Non-pigmented ciliary epithelial cell (primary cell): ENCODE data around the gene KCNMA1.

Experiments used
- DNase-seq: peaks from one replicate; pipeline ENCODE4 v3.0.0-alpha.2; 2010; ENCODE audit warnings: low read depth

KCNMA1 gene

GRCh38 chr10:77016278-77016815 lies 621.3 kb downstream of the KCNMA1 start:
- DNase-seq: no peak

DNA sequence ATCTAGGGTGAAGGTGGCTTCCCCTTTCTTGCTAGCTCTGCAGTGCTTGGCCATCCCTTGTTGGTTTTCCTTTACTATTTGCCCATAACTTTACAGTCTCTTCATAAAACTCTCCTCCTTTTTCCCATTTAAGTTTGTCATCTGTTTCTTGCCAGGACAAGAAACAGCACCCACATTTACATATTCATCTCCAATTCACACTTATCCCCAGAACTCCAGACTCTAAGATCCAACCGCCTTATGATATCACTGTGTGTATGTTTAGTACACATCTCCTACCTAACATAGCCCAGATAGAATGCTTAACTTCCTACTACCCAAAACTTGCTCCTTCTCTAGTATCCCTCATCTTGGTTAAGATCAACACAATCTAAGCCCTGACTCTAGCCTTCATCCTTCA lies 622.2 kb downstream of the KCNMA1 start:
- no peak for DNase-seq

GRCh38 chr10:77012812-77013500 lies 624.7 kb downstream of the KCNMA1 start:
- DNase-seq: no peak

DNA sequence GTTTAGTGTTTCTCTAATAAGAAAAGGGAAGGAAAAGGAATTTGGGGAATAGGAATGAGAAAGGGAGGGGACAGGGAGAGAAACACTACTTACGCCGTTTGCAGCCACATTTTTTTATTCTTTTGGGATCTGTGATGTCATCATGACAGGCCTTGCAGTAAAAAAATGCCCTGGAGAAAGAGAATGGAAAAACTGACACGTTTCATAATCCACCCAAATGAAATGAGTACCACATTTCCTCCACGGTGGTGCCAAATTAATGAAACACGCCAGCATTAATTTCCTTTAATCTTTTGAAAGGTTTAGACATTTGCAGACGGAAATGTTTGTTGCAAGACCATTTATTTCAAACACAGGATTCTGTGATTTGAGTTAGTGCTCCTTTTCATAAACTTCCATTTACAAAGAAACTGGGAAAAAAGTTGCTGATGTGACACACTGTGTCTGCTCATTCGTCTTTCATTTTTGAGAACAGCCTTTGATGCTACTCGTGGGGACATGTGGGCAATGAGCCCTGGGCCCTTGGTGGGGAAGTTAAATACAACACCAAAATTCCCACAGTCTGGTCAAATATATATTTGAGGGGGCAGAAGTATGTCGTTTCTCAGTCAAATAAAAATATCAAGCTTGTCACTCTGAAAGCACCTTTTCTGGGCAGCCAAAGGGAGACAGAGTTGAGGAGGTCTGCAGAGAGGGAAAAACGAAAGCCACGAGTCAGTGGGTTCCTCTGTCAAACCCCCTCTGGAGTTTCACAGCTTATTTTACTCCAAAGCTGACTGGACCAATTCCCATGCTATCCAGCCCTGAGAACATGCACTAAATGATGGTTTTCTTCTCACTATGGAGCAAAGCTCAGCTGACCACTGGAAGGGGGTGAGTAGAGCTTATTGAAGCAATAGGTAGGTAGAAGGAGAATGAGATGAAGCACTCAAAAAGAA lies 625.5 kb downstream of the KCNMA1 start:
- no peak for DNase-seq

- DNase-seq: no peak
Measured at GRCh38 chr10:77010430-77010829, 627.2 kb downstream of the KCNMA1 start.

DNA sequence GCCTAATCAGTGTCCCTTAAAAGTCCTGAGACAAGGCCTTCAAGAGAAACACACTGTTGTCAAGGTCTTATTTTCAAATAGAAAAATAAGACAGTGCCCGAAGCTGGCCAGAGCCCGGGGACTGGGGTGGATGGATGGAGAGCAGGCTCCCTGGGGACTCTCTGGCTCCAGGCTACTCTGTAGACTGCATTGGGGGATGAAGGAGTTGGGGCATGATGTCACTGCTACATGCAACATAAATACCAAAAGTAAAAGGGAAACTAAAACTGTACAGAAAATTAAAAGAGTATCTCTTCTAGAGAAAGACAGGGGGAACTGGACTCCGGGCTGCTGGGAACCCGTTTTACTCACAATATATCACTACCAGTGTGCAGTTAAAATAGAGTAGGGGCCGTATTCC lies 629.8 kb downstream of the KCNMA1 start:
- DNase-seq: no peak

DNA sequence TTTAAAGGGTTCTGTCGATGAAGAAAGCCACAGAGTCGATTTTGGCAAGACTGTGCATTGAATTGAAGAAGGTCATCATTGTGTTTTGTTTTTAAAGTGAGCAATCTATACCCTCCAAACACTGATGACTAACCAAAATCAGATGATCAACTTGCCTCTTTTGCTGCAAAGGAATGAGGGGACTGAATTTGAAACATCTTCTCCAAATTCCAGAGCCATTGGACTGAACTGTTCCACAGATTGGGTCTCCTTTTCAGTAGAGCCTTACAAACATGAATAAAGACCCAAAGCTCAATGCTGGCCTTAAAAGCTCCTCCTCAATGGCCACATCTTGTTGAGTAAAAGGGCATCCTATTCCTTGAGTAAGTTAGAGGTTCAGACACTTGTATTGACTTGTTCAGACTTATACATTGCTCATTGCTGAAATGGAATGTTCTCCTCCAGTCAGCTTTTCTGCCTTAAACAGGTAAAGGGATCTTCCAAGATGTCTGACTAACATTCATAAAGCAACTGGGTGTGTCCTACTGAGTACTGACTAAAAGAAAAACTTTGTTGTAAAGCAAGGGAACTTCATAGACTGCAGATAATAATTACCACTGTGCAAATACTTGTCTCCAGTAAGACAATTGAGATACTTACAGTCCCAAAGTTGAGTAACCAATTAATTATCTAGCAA lies 630.6 kb downstream of the KCNMA1 start:
- DNase-seq: no peak

GRCh38 chr10:77005871-77006270 lies 631.7 kb downstream of the KCNMA1 start:
- no peak for DNase-seq

- DNase-seq: peak; percentile 17
Measured at GRCh38 chr10:77004917-77005564, 632.6 kb downstream of the KCNMA1 start.

GRCh38 chr10:77002872-77003271 lies 634.7 kb downstream of the KCNMA1 start:
- no peak for DNase-seq

GRCh38 chr10:77001206-77001605 lies 636.4 kb downstream of the KCNMA1 start:
- DNase-seq: no peak

DNA sequence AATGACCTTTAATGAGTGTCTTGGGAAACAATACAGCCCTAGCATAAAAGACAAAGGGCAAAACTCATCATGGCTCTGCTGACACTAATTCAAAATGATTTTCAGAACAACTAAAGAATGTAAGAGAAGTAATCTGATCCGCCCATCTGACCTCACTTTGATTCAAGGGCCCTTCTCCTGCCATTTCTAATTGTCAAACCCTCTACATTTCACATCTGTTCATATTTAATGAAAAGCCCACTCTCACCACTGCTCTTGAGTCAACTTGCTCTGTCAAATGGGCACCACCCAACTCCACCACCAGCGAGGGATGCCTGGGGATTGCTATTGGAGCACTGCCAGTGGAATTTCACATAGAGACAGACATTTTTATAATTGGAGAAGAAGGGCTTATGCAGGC lies 639.2 kb downstream of the KCNMA1 start:
- no peak for DNase-seq

- no peak for DNase-seq
Measured at GRCh38 chr10:76997631-76998030, 640.0 kb downstream of the KCNMA1 start.

DNA sequence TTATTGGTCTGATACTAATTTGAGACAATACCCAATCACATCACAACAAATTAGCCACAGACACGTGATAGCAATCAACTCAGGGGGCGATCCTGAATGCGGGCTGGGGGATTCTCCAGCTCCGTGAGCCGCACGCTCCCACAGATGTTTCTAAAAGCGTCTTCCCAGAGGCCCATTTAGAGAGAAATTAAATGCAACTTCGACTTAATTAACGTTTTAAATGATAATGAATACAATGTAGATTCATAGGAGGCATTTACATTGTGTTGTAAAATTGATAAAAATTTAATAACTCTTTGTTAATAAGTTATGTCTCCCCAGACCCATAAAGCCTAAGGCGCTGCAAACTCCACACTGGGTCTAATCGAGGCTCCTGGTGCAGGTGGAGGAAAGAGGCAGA lies 642.6 kb downstream of the KCNMA1 start:
- DNase-seq: no peak

- DNase-seq: no peak
Measured at GRCh38 chr10:76993213-76993612, 644.4 kb downstream of the KCNMA1 start.

DNA sequence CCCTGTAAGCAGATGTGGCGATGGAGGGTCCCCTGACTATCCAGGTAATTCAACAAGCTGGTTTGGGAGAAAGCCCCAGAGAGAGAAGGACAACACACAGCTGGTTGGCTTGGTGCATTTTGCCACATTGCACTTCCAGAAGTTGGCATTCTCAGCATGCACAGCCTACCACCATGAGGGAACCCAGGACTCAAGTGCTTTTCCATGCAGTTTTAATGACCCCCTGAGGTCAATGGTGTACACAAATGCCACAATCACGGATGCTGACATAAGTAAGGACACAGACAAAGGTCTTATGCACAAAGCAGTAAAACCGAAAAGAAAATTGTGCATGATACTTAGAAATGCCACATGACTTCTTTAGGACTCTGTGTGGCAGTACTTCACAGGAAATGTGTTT lies 645.1 kb downstream of the KCNMA1 start:
- no peak for DNase-seq

GRCh38 chr10:76991621-76992020 lies 646.0 kb downstream of the KCNMA1 start:
- no peak for DNase-seq

DNA sequence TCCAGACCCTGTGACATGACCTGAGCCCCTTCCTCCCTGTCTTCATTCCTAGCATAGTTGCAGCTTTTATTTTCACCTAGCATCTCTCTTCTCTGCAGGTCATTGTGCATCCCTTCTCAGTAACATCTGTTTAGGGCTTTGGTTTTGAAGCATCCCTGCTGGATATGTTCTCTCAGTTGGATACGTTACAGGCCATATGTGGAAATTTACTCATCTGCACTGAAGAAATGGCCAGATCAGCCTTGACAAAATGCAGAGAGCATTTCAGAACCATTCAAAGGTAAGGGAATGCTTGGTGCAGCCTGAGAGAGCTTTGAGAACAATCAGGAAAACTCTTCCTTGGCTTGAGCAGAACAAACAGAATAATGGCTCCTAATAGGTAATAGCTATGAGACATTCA lies 647.0 kb downstream of the KCNMA1 start:
- DNase-seq: no peak

GRCh38 chr10:76984559-76985443 lies 652.8 kb downstream of the KCNMA1 start:
- DNase-seq: peak; percentile 30

- DNase-seq: no peak
Measured at GRCh38 chr10:76983624-76984023, 654.0 kb downstream of the KCNMA1 start.

DNA sequence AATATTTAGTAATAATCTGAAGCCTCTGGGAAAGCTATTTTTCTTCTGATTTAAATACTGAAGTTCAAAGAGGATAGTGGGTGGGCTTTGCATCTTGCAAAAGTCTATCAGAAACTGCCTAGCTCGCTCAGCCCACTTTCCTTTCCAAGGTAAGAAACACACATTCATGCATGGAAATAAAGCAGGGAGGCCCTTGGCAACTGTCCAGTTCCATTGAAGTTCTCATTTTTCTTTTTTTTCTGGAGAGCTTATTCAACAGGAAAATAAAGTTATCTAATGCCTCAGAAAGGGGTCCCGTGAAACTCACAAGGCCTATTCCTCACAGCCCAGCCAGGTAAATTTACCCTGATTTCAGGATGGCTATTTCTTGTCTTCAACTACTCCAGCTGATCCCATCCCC lies 654.9 kb downstream of the KCNMA1 start:
- no peak for DNase-seq
